Activated CD4-positive, alpha-beta T cell treated with anti-CD3 and anti-CD28 coated beads for 48 hours (primary cell): Measurements from ENCODE around the gene CD101.
A peak's percentile ranks its signal among the peaks of the same experiment; 100 is the strongest.

Experiments
- DNase-seq: peaks from one replicate; pipeline ENCODE4 v3.0.0-alpha.2; 2020

CD101 gene

DNA sequence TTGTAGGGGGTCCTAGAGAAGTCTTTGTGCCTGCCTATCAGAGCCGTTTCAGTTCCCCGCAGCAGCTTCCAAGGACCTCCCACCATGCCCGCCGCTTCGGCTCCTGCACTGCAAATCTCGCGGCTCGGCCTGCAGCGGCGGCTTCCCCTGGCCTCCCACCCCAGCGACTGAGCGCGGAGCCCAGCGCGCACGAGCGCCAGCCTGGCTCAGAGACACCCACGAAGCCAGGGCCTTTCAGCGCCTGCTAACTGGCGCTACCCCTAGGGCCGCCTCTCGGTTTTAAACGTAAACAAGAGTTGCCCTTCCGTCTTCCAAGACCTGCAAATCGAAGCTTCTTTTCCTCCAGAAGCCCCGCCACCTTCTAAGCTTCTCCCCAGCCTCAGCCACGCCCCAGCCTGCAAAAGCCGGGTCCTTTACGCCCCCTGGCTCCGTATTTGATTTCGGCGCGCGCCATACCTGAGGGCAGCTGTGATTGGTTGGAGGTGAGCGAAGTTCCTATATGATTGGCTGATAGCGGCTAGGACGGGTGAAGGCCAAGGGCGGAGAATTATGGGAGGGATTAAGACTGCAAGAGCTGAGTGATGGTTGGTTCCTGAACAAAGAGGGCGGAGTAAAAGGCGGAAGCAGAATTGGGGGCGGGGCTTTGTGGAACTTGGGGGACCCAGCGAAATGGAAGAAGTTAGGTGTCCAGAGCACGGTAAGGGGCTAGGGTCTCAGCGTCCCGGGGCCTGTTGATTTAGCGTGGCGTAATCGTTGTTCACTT, 58.3 kb downstream of the CD101 start, which contains the start of gene TTF2:
Gene TTF2 (plus strand): TSS at position 649 of the 763 bp plus-strand sequence. CDS start 21 bp downstream, at position 670.
- peak; percentile 97 for DNase-seq

DNA sequence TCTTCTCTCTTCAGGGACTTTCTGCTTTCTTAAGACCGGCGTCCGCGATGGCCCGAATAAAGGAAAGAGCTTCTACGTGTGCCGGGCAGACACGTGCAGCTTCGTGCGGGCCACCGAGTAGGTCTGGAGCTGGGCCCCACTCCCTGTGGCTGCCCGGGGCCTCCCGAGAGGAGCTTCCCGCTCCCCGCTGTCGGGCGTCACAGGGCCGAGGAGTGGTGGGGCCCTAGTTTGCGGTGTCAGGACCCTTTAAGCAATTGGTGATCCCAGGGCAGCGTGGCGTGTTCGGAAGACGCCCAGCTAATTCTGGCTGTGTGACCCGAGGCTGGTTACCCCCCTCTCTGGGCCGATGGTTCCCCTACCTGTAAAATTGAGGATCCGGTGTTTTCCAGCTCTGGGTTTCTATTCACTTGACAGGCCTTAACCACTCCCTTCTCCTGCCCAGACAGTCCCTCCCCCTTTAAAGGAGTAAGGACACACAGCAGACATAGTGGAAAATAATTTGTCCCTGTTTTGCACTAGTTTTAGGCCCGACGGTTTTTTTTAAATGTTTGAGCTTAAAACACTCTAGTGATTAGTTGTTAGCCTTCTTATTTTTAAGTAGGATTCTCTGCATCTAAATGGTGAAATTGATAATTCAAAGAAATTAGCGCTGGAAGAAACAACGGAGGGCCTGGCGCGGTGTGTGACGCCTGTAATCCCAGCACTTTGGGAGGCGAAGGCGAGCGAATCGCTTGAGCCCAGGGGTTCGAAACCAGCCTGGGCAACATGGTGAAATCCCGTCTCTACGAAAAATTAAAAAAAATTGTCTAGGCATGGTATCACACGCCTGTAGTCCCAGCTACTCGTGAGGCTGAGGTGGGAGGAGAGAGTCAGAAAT, 59.1 kb downstream of the CD101 start:
- no peak for DNase-seq

DNA sequence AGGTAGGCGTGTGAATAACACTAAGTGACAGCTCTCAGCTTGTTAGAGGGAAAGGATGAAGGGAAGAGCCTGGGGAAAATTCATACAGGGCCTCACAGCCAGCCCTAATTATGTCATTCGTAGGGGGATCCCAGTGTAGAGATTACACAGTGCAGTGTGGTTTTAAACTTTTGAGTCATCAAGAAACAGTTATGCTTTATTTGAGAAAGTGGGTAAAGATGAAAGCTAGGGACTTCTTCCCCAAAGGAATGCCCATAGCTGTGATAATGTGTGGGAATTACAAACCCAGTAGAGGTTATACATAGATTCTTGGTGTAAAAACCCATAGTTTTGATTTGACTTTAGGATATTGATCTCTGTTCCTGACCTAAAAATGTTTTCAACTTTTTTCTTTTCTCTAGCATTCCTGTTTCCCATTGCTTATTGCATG, 60.4 kb downstream of the CD101 start:
- DNase-seq, result peak; percentile 40

GRCh38 chr1:117066367-117066766, 64.8 kb downstream of the CD101 start:
- no peak for DNase-seq

DNA sequence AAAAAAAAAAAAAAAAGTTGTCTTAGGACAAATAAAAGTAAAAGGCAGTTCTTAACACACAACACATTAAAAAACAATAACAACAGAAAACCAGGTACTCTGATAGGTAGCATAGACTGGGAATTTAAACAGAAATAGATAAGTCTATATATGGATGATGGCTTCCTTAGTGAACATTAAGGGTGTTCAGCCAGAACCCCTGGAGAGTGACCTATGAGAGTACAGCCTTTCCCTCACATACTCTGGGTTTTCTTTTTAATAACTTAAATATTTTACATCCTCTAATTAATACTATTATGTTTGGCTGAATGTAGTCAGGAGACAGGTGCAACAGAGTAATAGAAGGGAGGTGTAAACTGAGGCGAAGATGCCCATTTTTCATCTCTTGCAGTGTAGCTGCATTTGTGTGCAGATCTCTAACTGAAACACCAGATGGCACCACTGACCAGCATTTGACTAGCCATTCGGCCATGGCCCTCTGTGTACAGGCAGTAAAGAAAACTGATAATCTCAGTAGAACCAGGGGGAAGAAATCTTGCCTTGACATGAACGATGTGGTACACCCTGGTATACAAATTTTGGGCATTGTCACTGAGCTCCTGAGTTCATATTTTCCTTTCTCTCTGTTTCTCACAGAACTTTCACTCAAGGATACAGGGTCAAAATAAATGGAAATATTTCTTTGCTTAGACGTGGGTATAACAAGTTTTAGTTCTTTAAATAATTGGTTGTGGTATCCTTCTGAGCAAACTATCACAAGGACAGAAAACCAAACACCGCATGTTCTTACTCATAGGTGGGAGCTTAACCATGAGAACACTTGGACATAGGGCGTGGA, 66.2 kb downstream of the CD101 start:
- DNase-seq, result peak; percentile 50

DNA sequence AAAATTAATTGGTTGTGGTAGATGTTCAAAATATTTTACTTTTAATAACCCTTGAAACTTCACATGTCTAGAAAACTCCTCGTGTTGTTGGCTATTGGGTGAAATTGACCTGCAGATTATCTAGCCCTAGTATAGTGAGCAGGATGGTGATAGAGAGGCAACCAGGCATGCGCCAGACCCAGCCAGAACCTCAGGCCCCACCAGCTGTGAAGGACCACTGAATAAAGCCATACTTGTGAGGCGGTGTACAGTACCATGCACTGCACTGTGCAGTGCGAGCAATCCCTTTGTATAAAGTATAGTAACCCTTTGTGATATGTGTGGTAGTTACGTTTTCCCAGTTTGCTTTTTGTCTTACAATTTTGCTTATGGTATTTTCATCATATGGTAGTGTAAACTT, 67.0 kb downstream of the CD101 start:
- DNase-seq, result no peak

- DNase-seq, result no peak
These were observed 67.8 kb downstream of the CD101 start for GRCh38 chr1:117069220-117069844.

GRCh38 chr1:117070124-117070523, 68.6 kb downstream of the CD101 start:
- DNase-seq, result no peak

DNA sequence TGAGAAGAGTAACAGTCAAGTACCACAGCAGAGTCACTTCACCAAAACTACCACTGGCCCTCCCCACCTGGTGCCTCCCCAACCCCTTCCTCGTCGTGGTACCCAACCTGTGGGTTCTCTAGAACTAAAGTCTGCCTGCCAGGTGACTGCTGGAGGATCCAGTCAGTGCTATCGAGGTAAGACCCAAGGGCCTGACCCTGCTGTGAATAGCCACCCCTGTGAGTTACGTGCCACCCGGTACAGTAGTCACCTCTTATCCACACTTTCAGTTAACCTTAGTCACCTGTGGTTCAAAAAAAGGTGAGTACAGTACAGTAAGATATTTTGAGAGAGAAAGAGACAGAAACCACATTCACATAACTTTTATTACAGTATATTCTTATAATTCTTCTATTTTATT, 75.1 kb downstream of the CD101 start:
- DNase-seq, result peak; percentile 37

- DNase-seq, result peak; percentile 73
These were observed 75.7 kb downstream of the CD101 start for GRCh38 chr1:117077267-117077666.

GRCh38 chr1:117079737-117080136, 78.2 kb downstream of the CD101 start:
- DNase-seq, result no peak

GRCh38 chr1:117084231-117084630, 82.7 kb downstream of the CD101 start:
- no peak for DNase-seq
